PFSK-1 (cell line): Measurements from ENCODE around the gene SPAG6.

Experiments used
- POLR2AphosphoS5 ChIP-seq: IDR thresholded peaks from 2 replicates; pipeline ENCODE4 v1.6.1; 2012; ENCODE audit warnings: low read depth, mild to moderate bottlenecking, control low read depth, low read length, moderate library complexity
- REST ChIP-seq, 2 experiments: IDR thresholded peaks; 2 replicates each; pipeline versions ENCODE4 v1.6.1 to v1.8.0; 2011 to 2012; ENCODE audit warnings: low read depth in 2 of 2, low read length in 2 of 2, control low read depth in 1 of 2, inconsistent platforms in 1 of 2, mild to moderate bottlenecking in 1 of 2, moderate library complexity in 1 of 2; ENCODE audit not compliant: insufficient read depth in 1 of 2
- SIN3A ChIP-seq: IDR thresholded peaks from 2 replicates; pipeline ENCODE4 v1.6.1; 2012; ENCODE audit warnings: mild to moderate bottlenecking, low read length, moderate library complexity, borderline replicate concordance; ENCODE audit not compliant: insufficient read depth
- TAF1 ChIP-seq: IDR thresholded peaks from 2 replicates; pipeline ENCODE4 v1.6.1; 2012; ENCODE audit warnings: low read length, control low read depth, borderline replicate concordance; ENCODE audit not compliant: insufficient read depth

GRCh38 chr10:22356324-22356873, 11.1 kb downstream of the SPAG6 start:
- TF ChIP-seq REST (IDR thresholded peaks at IDR 0.05; ENCODE audit: insufficient read depth in 1 of 2, low read depth in 2 of 2, low read length in 2 of 2) (no peak), POLR2AphosphoS5 (no peak), TAF1 (no peak), SIN3A (no peak)
